Erythroblast (primary cell): ENCODE data around the gene CHCHD3.

Source experiments
- GATA1 ChIP-seq: IDR thresholded peaks from 2 replicates; pipeline ENCODE4 v1.6.1; 2011; ENCODE audit warnings: low read depth, mild to moderate bottlenecking, control low read depth, low read length, moderate library complexity
- POLR2A ChIP-seq: IDR thresholded peaks from 2 replicates; pipeline ENCODE4 v1.6.1; 2011; ENCODE audit warnings: mild to moderate bottlenecking, low read length

DNA sequence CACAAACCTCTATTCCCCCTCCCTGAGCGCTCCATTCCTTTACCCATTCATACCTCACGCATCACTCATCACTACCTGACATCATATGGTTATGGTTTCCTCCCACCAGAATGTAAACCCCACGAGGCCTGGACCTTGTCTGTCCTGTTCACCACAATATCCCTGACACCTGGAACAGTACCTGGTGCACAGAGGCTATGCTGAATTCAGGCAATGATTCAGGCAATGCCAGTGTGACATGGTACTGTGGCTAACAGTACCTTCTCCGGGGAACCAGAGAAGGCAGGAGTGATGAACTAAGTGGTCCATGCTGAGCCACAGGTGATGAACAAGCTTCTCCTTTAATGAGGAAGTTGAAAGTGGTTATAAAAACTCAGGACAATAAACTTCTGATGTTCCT, 303.1 kb downstream of the CHCHD3 start:
- TF ChIP-seq POLR2A (no peak), GATA1 (no peak)
